Measurements from ENCODE around the gene CCDC17.

DNA sequence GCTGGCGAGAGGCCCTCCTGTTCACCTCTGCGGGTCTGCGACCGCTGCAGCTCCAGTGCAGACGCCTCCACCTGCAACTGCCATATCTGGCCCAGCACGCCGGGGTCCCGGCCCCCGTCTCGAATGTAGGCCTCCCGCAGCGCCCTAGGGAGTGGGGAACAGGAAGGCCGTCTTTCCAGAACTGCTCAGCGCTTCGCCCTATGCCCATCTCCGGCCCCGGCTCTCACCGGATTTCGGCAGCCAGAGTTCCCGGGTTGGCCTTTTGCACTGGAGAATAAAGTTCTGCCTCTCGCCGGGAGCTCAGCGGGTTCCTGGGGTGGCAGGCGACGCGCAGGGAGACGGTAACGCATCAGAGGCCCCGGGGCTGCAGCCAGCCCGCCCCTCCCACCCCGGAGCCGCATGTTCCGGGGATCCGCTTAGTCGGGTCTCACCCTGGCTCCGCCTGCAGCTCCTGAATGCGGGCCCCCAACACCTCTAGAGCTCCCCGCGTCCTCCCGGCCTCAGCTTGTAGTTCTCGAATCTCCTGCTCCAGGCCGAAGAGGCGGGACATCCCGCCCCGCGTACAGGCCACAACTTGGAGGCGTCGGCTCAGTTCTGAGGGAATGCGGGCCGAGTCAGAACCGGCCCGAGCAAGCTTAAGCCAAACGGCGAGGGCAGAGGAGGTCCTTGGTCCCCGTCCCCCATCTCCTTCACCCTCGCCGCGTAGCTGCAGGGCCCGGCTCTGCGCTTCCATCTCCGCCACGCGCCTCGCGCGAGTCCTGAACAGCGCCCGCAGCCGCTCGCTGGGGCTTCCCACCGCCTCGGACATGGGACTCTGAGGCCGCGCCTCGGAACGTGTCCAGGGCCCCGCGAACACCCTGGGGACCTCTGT lies 1.1 kb downstream of the CCDC17 start:
- TF ChIP-seq POLR2A (IDR thresholded peaks at IDR 0.05; ENCODE audit: low read length) = no peak
- TF ChIP-seq GATA1 (IDR thresholded peaks at IDR 0.05; ENCODE audit: low read depth, low read length) = no peak
